HepG2 (cell line): ENCODE results near the gene MBD2. TPM values are rescaled to one million over a fixed set of nuclear protein-coding genes. Genes with fewer than 3 reads are reported as not detected.
"Not testable (repeated sequence)": the region's sequence is repeated elsewhere in the genome, so short reads cannot be mapped to it uniquely, and the experiment has no call there.

Source experiments
- ATAC-seq: fragments of 200-7000 bp; cut with Tn5 transposase; 3 replicates; pipeline ENCODE4 v1.9.1; 2020; ENCODE audit warnings: mild to moderate bottlenecking, moderate library complexity
- BruUV-seq: library from RNA; stranded (reverse); fragments of 400-500 nt; replicated peaks from 2 replicates; lab custom pipeline; 2021; lab: Mats Ljungman, UMichigan
- CTCF ChIA-PET: fragments of 300-600 bp; formaldehyde crosslinking; extraction: SDS; loops from one replicate; lab custom pipeline; 2021; ENCODE audit warnings: low total read pairs, inconsistent platforms, low intra/inter-chr PET ratio; lab: Yijun Ruan, JAX
- POLR2A ChIA-PET: fragments of 350-600 bp; sonication (Branson Sonifier 250); formaldehyde crosslinking; loops from one replicate; lab custom pipeline; 2020; ENCODE audit warnings: antibody characterized with exemption, inconsistent platforms; lab: Yijun Ruan, JAX
- DNase-seq: peaks from one replicate; pipeline ENCODE4 v3.0.0-alpha.2; 2015; ENCODE audit warnings: low spot score
- FAIRE-seq: peaks from 3 replicates; lab custom pipeline; 2011; peaks lifted over from hg19 to GRCh38; lab: Jason Lieb, UNC
- H2AFZ ChIP-seq: one replicate; pipeline ENCODE4 v1.6.1; 2011; ENCODE audit warnings: low read length, inconsistent platforms
- H3K27ac ChIP-seq: fragments of 300-600 bp; 3 replicates; pipeline ENCODE4 v1.8.0; 2011; ENCODE audit warnings: mixed run types, mild to moderate bottlenecking, mixed read lengths, low read length, inconsistent platforms; ENCODE audit not compliant: insufficient read depth; ENCODE audit errors: extremely low read length
- H3K27me3 ChIP-seq, 2 experiments: fragments of 200-600 bp in 1 of 2; 2 replicates in 1 of 2; 3 replicates in 1 of 2; pipeline versions ENCODE4 v1.6.0 to v1.8.0; 2011; ENCODE audit warnings: low read length in 2 of 2, mild to moderate bottlenecking in 2 of 2, moderate library complexity in 2 of 2, inconsistent platforms in 1 of 2; ENCODE audit not compliant: insufficient read depth in 2 of 2, control insufficient read depth in 1 of 2
- H3K36me3 ChIP-seq, 2 experiments: fragments of 200-600 bp in 1 of 2; replicated peaks in 1 of 2; 2 replicates in 1 of 2; 3 replicates in 1 of 2; pipeline versions ENCODE4 v1.5.1 to v1.8.0; 2011; ENCODE audit warnings: low read length in 2 of 2, inconsistent platforms in 1 of 2; ENCODE audit not compliant: insufficient read depth in 2 of 2, control insufficient read depth in 1 of 2
- H3K4me1 ChIP-seq: 2 replicates; pipeline ENCODE4 v1.5.1; 2012; ENCODE audit warnings: low read length, inconsistent platforms; ENCODE audit not compliant: insufficient read depth
- H3K4me2 ChIP-seq: 2 replicates; pipeline ENCODE4 v1.6.0; 2011; ENCODE audit warnings: low read depth, low read length, inconsistent platforms
- H3K4me3 ChIP-seq, 3 experiments: fragments of 200-600 bp in 1 of 3; sonication (generic), shearing (Covaris generic) in 1 of 3; replicated peaks in 1 of 3; 2 replicates each; pipeline ENCODE4 v1.5.1; 2011 to 2016; ENCODE audit warnings: low read length in 3 of 3, inconsistent platforms in 2 of 3, low read depth in 2 of 3, mild to moderate bottlenecking in 2 of 3, control low read depth in 1 of 3, mixed read lengths in 1 of 3; ENCODE audit not compliant: insufficient read depth in 1 of 3
- H3K79me2 ChIP-seq: one replicate; pipeline ENCODE4 v1.6.1; 2011; ENCODE audit warnings: low read length, inconsistent platforms; ENCODE audit not compliant: insufficient read depth
- H3K9ac ChIP-seq: 2 replicates; pipeline ENCODE4 v1.6.0; 2011; ENCODE audit warnings: mild to moderate bottlenecking, low read depth, low read length, inconsistent platforms; ENCODE audit not compliant: insufficient read depth
- H3K9me3 ChIP-seq: 2 replicates; pipeline ENCODE4 v1.5.1; 2012; ENCODE audit warnings: mild to moderate bottlenecking, low read length
- H4K20me1 ChIP-seq: 2 replicates; pipeline ENCODE4 v1.6.0; 2011; ENCODE audit warnings: inconsistent platforms, mild to moderate bottlenecking, low read length, moderate library complexity; ENCODE audit not compliant: insufficient read depth
- ARHGAP35 ChIP-seq: sonication (generic); formaldehyde crosslinking; IDR thresholded peaks from 2 replicates; pipeline ENCODE4 v1.9.0; 2022; ENCODE audit warnings: mild to moderate bottlenecking, inconsistent platforms, moderate library complexity, missing genetic modification reagents, borderline replicate concordance
- ZNF431 ChIP-seq: sonication (generic); formaldehyde crosslinking; IDR thresholded peaks from 2 replicates; pipeline ENCODE4 v1.9.0; 2022; ENCODE audit warnings: missing genetic modification reagents, low read depth, mild to moderate bottlenecking, borderline replicate concordance
- ZNF619 ChIP-seq: sonication (generic); formaldehyde crosslinking; IDR thresholded peaks from 2 replicates; pipeline ENCODE4 v1.4.0; 2020; ENCODE audit warnings: mild to moderate bottlenecking, missing genetic modification reagents
- WGBS: methylation state at CpG from one replicate; pipeline ENCODE4 v1.1.6; 2017; ENCODE audit warnings: low lambda C conversion rate; 5-methylcytosine and 5-hydroxymethylcytosine counted together
- in situ Hi-C: cut with HindIII; loops from 2 replicates; pipeline ENCODE4 v1.10.0; 2017; ENCODE audit warnings: low pct_unique_long_range_greater_than_20kb; ENCODE audit not compliant: extremely low pct_ligation_motif_present
- intact Hi-C: fragments of 100-400 bp; cut with micrococcal nuclease; formaldehyde crosslinking; loops from one replicate; pipeline ENCODE4 v1.10.0; 2022; ENCODE audit not compliant: unreplicated experiment
- polyA plus RNA-seq, 8 experiments: library from polyadenylated mRNA; depleted of rRNA in 3 of 8; stranded (reverse) in 7 of 8; unstranded in 1 of 8; fragments of >200 nt; fragmentation: Illumina TruSeq in 4 of 8; extraction: Trizol in 4 of 8; gene quantifications; 2 replicates each; pipeline versions ENCODE4 v1.2.1 to v1.2.3, GENCODE V29; 2011 to 2016; ENCODE audit warnings: low read depth in 4 of 8, missing spikeins in 1 of 8, mixed read lengths in 1 of 8; ENCODE audit not compliant: insufficient read depth in 1 of 8
- total RNA-seq, 5 experiments: library from RNA; depleted of rRNA; stranded (reverse); fragments of >200 nt; fragmentation: Illumina TruSeq; extraction: Trizol; gene quantifications; 2 replicates each; pipeline ENCODE4 v1.2.3, GENCODE V29; 2016; ENCODE audit warnings: low read depth in 1 of 5
- TF ChIP-seq, protein P1 (sequence below): sonication (generic); formaldehyde crosslinking; IDR thresholded peaks from 2 replicates; pipeline ENCODE4 v1.5.1; 2020; ENCODE audit warnings: mild to moderate bottlenecking, missing genetic modification reagents
- TF ChIP-seq, protein P2 (sequence below): conservative IDR thresholded peaks from 2 replicates; pipeline ENCODE4 v1.6.1; 2018; ENCODE audit warnings: missing genetic modification reagents

Gene MBD2
- total and polyA plus RNA-seq, 2 of the 13 experiments (the other 11 are each of a cell fraction or from before 2014, with no cell fraction given): 19.1 to 38.5 TPM

- TF ChIP-seq, protein P1, sequence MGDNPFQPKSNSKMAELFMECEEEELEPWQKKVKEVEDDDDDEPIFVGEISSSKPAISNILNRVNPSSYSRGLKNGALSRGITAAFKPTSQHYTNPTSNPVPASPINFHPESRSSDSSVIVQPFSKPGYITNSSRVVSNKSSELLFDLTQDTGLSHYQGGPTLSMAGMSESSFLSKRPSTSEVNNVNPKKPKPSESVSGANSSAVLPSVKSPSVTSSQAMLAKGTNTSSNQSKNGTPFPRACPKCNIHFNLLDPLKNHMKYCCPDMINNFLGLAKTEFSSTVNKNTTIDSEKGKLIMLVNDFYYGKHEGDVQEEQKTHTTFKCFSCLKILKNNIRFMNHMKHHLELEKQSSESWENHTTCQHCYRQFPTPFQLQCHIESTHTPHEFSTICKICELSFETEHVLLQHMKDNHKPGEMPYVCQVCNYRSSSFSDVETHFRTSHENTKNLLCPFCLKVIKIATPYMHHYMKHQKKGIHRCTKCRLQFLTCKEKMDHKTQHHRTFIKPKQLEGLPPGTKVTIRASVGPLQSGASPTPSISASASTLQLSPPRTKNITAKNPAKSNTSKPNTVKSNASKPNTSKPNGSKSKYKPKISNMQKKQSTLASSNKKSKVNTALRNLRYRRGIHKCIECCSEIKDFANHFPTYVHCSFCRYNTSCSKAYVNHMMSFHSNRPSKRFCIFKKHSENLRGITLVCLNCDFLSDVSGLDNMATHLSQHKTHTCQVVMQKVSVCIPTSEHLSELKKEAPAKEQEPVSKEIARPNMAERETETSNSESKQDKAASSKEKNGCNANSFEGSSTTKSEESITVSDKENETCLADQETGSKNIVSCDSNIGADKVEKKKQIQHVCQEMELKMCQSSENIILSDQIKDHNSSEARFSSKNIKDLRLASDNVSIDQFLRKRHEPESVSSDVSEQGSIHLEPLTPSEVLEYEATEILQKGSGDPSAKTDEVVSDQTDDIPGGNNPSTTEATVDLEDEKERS (CRISPR knock-in tag): no peak
- no peak for TF ChIP-seq ARHGAP35 (CRISPR knock-in tag)
- no peak for TF ChIP-seq ZNF431
- TF ChIP-seq, protein P2, sequence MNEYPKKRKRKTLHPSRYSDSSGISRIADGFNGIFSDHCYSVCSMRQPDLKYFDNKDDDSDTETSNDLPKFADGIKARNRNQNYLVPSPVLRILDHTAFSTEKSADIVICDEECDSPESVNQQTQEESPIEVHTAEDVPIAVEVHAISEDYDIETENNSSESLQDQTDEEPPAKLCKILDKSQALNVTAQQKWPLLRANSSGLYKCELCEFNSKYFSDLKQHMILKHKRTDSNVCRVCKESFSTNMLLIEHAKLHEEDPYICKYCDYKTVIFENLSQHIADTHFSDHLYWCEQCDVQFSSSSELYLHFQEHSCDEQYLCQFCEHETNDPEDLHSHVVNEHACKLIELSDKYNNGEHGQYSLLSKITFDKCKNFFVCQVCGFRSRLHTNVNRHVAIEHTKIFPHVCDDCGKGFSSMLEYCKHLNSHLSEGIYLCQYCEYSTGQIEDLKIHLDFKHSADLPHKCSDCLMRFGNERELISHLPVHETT (CRISPR knock-in tag): no peak
- no peak for TF ChIP-seq ZNF619 (CRISPR knock-in tag)
These were observed 99.0 kb downstream of the MBD2 start (continued) for GRCh38 chr18:54125429-54125828.

GRCh38 chr18:54123720-54124440 is 100.6 kb downstream of the MBD2 start:
- ATAC-seq, H3K79me2 ChIP-seq, intact Hi-C loops, CTCF ChIA-PET, H3K4me2 ChIP-seq, H3K9ac ChIP-seq, DNase-seq, H3K27me3 ChIP-seq, H3K27ac ChIP-seq, H3K4me1 ChIP-seq, H2AFZ ChIP-seq, H4K20me1 ChIP-seq, BruUV-seq, FAIRE-seq, H3K9me3 ChIP-seq, H3K36me3 ChIP-seq, H3K4me3 ChIP-seq, POLR2A ChIA-PET: not testable (repeated sequence)
- no CpG with 5 or more reads among the region's 4 CpGs for WGBS
- in situ Hi-C loops: loop anchor here (25.0 kb wide), 1 partner anchor 212 kb away; no protein-coding TSS in a partner anchor
